ENCODE data around the gene MOG.

DNA sequence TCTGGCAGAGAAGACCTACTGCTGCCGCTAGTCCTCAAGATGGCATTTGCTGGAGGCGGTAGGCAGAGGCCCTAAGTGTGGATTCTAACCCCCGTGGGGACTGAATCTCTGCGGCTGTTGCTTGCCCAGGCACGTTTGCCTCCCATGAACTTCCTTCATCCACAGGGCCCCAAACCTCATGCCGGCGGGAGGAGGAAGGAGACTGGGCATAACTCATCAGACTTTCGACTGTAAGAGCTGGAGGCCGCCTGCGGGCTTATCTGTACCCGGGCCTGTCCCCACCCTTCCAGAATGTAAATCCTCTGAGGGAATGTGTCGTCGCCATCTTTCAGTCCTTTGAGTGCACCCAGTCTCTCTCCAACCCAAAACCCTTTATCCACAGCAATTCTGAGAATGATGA lies 23.1 kb downstream of the MOG start:
- no peak for TF ChIP-seq MXI1 (IDR thresholded peaks at IDR 0.05; ENCODE audit: low read depth, low read length)
- no peak for TF ChIP-seq SIN3A (IDR thresholded peaks at IDR 0.05; ENCODE audit: borderline replicate concordance, low read depth, low read length)
- no peak for TF ChIP-seq EZH2phosphoT487 (IDR thresholded peaks at IDR 0.05; ENCODE audit: borderline replicate concordance, low read depth)
- TF ChIP-seq GATA2 (CRISPR knock-in tag; IDR thresholded peaks at IDR 0.05), result no peak
- TF ChIP-seq, protein P1, sequence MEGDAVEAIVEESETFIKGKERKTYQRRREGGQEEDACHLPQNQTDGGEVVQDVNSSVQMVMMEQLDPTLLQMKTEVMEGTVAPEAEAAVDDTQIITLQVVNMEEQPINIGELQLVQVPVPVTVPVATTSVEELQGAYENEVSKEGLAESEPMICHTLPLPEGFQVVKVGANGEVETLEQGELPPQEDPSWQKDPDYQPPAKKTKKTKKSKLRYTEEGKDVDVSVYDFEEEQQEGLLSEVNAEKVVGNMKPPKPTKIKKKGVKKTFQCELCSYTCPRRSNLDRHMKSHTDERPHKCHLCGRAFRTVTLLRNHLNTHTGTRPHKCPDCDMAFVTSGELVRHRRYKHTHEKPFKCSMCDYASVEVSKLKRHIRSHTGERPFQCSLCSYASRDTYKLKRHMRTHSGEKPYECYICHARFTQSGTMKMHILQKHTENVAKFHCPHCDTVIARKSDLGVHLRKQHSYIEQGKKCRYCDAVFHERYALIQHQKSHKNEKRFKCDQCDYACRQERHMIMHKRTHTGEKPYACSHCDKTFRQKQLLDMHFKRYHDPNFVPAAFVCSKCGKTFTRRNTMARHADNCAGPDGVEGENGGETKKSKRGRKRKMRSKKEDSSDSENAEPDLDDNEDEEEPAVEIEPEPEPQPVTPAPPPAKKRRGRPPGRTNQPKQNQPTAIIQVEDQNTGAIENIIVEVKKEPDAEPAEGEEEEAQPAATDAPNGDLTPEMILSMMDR (IDR thresholded peaks at IDR 0.05), result no peak
- TF ChIP-seq SMC3 (IDR thresholded peaks at IDR 0.05; ENCODE audit: low read depth, low read length), result no peak
- no peak for TF ChIP-seq GABPA (IDR thresholded peaks at IDR 0.05; ENCODE audit: low read depth)
- TF ChIP-seq POLR2AphosphoS5 (IDR thresholded peaks at IDR 0.05; ENCODE audit: low read depth, low read length), result no peak

All from SK-N-SH (cell line).